Measurements from ENCODE around the gene TECPR2. TPM values are rescaled to one million over a fixed set of nuclear protein-coding genes. Genes with fewer than 3 reads are reported as not detected.
"Not testable (repeated sequence)": the region's sequence is repeated elsewhere in the genome, so short reads cannot be mapped to it uniquely, and the experiment has no call there.

The TECPR2 gene
- total RNA-seq, 1 donor from 2014 or later, result 15.1 TPM

- DNase-seq (ENCODE audit: low spot score) (no peak), ATAC-seq (peak; percentile 16)
Measured at GRCh38 chr14:102544747-102545460, 182.2 kb downstream of the TECPR2 start.

DNA sequence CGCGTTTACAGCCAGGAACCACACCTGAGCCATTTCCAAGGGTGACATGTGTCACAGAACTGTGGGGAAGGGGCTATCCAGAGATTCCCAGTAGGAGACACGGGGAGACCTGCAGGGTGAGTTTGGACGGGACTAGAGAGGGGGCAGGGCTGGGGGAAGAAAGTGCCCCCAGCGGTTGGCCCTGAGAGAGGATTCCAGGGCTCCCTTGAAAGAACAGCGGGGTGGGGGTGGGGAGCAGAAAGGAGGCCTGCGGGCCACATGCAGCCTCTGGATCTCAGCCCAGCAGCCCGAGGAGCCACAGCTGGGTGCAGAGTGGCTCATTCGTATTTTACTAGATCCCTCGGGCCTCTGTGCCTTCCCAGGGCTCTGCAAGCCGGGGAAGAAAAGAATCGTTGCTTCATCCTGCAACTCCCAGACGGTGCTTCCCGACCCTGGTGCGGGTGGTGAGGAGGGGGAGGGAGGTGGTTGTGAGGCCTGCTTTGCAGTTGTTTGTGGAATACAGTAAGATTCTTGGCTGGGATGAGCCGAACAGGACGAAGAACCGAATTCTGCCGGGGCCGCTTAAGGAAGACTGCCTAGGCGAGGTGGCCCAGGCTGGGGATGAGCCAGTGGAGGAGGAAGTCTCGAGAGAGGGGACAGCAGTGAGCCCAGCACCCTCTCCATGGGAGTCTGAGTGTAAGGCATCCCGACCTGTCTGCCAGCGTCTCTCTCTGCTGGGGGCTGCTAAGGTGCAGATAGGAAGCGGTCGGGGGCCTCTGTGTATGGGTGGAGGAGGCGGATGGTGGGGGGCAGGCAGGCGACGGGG, 182.9 kb downstream of the TECPR2 start:
- ATAC-seq (no peak), DNase-seq (ENCODE audit: low spot score) (no peak)

GRCh38 chr14:102548616-102549240, 186.0 kb downstream of the TECPR2 start:
- ATAC-seq, result no peak
- no peak for DNase-seq (ENCODE audit: low spot score)

GRCh38 chr14:102550927-102551401, 188.2 kb downstream of the TECPR2 start:
- not testable (repeated sequence) for DNase-seq (ENCODE audit: low spot score); ATAC-seq

Other genes with a start within 250 kb of the TECPR2 start
- gene WDR20, start 223.0 kb upstream of the TECPR2 start, total RNA-seq, result 14.0 TPM
- gene MOK, start 57.8 kb upstream of the TECPR2 start, total RNA-seq, result 3.2 TPM
- gene ZNF839, start 43.2 kb upstream of the TECPR2 start, total RNA-seq, result 8.0 TPM
- 20.8 TPM for gene CINP, start 51 bp upstream of the TECPR2 start, total RNA-seq
- 14.5 TPM for gene ANKRD9, start 146.8 kb downstream of the TECPR2 start, total RNA-seq
- 8.9 TPM for gene RCOR1, start 229.7 kb downstream of the TECPR2 start, total RNA-seq